GM10266 (cell line): ENCODE results near the gene GTF3A.

Experiments
- DNase-seq: peaks from one replicate; pipeline ENCODE4 v3.0.0; 2012; ENCODE audit errors: extremely low spot score
- TF ChIP-seq, protein P1 (sequence below): IDR thresholded peaks from 2 replicates; pipeline ENCODE4 v1.5.1; 2012; ENCODE audit warnings: mild to moderate bottlenecking, low read depth; ENCODE audit not compliant: control insufficient read depth, insufficient read depth; ENCODE audit errors: missing control alignments

The GTF3A gene

DNA sequence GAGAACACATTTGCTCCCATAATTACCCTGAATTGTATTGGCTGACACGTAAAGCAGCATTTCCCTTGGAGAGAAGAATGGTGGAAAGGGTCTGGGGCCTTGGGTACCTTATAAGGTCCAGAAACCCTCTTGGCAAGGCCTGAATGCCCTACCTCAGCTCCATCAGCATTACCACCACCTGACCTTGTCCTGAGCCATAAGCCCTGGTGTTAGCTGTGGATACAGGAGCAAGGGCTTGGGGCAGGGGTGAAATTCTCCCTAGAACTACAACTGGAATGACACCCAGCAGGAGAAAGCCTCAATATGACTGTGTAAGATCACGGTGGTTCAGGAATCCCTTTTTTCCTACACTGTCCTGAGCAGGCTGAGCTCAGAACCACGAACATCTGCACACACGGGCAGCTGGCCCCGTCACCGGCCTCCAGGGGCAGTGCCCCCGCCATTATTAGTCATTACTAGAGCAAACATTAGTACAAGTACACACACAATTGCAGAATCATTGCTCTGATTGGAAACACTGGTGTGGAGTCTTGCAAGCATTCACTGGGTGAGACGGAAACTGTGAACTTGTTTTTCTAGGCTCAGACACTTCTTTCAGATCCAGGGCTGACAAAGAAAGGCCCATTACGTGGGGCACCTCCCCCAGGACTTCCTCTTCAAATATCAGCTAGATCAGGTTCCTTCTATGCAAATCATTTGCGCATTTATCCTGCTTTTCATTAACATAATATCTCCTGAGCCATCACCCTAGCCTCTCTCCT, 52.7 kb downstream of the GTF3A start:
- TF ChIP-seq, protein P1, sequence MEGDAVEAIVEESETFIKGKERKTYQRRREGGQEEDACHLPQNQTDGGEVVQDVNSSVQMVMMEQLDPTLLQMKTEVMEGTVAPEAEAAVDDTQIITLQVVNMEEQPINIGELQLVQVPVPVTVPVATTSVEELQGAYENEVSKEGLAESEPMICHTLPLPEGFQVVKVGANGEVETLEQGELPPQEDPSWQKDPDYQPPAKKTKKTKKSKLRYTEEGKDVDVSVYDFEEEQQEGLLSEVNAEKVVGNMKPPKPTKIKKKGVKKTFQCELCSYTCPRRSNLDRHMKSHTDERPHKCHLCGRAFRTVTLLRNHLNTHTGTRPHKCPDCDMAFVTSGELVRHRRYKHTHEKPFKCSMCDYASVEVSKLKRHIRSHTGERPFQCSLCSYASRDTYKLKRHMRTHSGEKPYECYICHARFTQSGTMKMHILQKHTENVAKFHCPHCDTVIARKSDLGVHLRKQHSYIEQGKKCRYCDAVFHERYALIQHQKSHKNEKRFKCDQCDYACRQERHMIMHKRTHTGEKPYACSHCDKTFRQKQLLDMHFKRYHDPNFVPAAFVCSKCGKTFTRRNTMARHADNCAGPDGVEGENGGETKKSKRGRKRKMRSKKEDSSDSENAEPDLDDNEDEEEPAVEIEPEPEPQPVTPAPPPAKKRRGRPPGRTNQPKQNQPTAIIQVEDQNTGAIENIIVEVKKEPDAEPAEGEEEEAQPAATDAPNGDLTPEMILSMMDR = no peak
- peak; percentile 43 for DNase-seq

DNA sequence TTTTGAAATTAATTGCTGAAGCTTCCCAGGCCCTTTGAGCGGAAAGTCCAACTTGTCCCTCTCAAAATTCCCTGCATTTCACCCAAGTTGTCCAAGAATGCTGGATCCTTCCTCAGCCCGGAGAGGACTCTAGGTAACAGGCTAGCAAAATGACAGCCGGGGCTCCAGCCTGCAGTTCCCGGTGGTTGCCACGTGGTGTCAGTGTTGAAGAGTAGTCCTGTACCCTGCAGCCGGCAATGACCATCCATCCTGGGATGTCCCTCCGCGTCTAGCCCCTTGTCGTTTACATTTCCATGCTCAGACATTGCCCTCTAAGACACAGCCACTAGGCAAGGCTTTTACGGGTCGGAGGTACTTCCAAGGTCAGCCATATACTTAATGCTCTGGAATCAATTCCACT, 57.3 kb downstream of the GTF3A start:
- TF ChIP-seq, protein P1 = peak; percentile 48

DNA sequence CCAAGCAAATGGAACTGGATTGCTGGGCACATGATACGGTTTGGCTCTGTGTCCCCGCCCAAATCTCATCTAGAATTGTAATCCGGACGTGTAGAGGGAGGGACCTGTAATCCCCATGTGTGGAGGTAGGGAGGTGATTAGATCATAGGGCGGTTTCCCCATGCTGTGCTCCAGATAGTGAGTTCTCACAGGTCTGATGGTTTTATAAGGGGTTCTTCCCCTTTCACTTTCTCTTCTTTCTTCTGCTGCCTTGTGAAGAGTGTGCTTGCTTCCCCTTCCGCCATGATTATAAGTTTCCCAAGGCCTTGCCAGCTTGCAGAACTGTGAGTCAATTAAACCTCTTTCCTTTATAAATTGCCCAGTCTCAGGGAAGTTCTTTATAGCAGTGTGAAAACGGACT, 58.6 kb downstream of the GTF3A start:
- peak; percentile 30 for DNase-seq

More for the DNA sequence above, 57.3 kb downstream of the GTF3A start:
- DNase-seq = peak; percentile 30

DNA sequence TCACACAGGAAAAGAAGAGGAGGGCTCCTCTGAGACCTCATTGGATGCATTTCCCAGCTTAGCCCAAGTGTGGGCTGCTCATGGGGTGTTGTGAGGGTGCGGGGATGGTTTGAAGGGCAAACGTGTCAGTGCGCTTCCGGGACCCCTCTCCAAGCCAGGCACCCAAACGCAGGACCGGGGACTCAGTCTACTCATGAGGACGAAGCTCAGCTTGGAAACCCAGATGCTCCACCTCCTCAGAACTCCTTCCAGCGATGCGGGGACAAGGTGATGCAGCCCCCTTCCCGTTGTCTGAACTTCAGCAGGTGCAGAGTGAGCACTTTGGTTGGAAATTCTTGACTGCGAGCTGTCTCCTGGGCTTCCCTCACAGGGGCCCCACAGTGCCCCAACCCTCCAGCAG, 59.0 kb downstream of the GTF3A start:
- TF ChIP-seq, protein P1 = no peak

More for the DNA sequence above, 58.6 kb downstream of the GTF3A start:
- TF ChIP-seq, protein P1 = no peak

More for the DNA sequence above, 59.0 kb downstream of the GTF3A start:
- DNase-seq = no peak
